Vagina (tissue), 2 donors: ENCODE results near the gene WDR91.

ENCODE experiments used
- CTCF ChIP-seq, 3 experiments: fragments of 450-650 bp in 2 of 3; fragments of 200-600 bp in 1 of 3; sonication (generic) in 1 of 3; IDR thresholded peaks; one replicate each; pipeline ENCODE4 v1.5.1; 2017 to 2019; ENCODE audit warnings: antibody characterized with exemption in 3 of 3, mild to moderate bottlenecking in 2 of 3, moderate library complexity in 2 of 3
- POLR2A ChIP-seq, 2 donors: fragments of 450-650 bp; IDR thresholded peaks; one replicate each; pipeline ENCODE4 v1.6.1; 2017; ENCODE audit warnings: antibody characterized with exemption in 2 of 2, mild to moderate bottlenecking in 2 of 2, moderate library complexity in 2 of 2

DNA sequence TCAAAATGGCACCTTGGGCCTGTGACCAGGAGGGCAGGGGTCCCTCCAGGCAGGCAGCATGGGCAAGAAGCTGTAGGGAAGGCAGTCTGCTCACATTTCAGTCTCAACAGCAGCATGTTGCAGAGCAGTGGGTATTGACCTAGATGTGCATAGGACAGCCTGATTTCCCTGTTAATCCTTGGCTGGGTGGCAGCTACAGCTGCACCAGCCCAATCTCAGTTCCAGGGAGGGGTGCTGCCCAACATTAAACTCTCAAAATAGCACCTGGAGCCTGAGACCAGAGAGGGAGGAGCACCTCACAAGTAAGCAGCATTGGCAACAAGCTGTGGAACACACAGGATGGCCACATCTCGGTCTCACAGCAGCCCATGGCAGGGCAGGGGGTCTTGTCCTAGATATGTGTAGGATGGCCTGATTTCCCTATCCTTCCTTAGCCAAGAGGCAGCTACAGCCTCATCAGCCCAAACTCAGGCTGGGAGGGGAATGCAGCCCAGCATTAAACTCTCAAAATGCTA lies 53.1 kb downstream of the WDR91 start:
- TF ChIP-seq CTCF (IDR thresholded peaks at IDR 0.05) (no peak), POLR2A (IDR thresholded peaks at IDR 0.05) (no peak)
